Testis (tissue), 3 donors: Measurements from ENCODE around the gene CYP4V2. TPM values are rescaled to one million over a fixed set of nuclear protein-coding genes. Genes with fewer than 3 reads are reported as not detected.

Experiments used
- DNase-seq: peaks from one replicate; pipeline ENCODE4 v3.0.0-alpha.2; 2019
- H3K27ac ChIP-seq, 2 donors: fragments of 200-600 bp; sonication (generic); one replicate each; pipeline ENCODE4 v1.5.1; 2019
- H3K27me3 ChIP-seq: fragments of 200-600 bp; sonication (generic); one replicate; pipeline ENCODE4 v1.5.1; 2019
- H3K36me3 ChIP-seq: fragments of 200-600 bp; sonication (generic); one replicate; pipeline ENCODE4 v1.5.1; 2017; ENCODE audit warnings: low read depth; ENCODE audit errors: missing control alignments
- H3K4me1 ChIP-seq: fragments of 200-600 bp; sonication (generic); one replicate; pipeline ENCODE4 v1.5.1; 2019
- H3K4me3 ChIP-seq, 2 donors: fragments of 200-600 bp; sonication (generic); one replicate each; pipeline ENCODE4 v1.5.1; 2017 to 2019
- H3K9me3 ChIP-seq: fragments of 200-600 bp; sonication (generic); one replicate; pipeline ENCODE4 v1.5.1; 2017
- POLR2A ChIP-seq: fragments of 450-650 bp; IDR thresholded peaks from one replicate; pipeline ENCODE4 v1.6.1; 2017; ENCODE audit warnings: antibody characterized with exemption, mild to moderate bottlenecking, moderate library complexity
- WGBS, 2 donors: methylation state at CpG; one replicate each; pipeline ENCODE4 v1.1.5; 2018; 5-methylcytosine and 5-hydroxymethylcytosine counted together
- intact Hi-C: fragments of 100-400 bp; cut with DNase I; formaldehyde crosslinking; loops from one replicate; pipeline ENCODE4 v1.15.1; 2023; ENCODE audit warnings: low total_unique reads
- polyA plus RNA-seq: library from polyadenylated mRNA; stranded (reverse); fragments of 350-450 nt; fragmentation: Illumina TruSeq; extraction: RNeasy Lipid Tissue Mini Kit (QIAGEN cat#74804); gene quantifications from one replicate; pipeline ENCODE4 v1.2.3, GENCODE V29; 2014; ENCODE audit warnings: low read depth, low replicate concordance; ENCODE audit not compliant: insufficient read depth
- total RNA-seq, 2 donors: library from RNA; depleted of rRNA; stranded (reverse); fragments of >200 nt; gene quantifications; one replicate each; pipeline ENCODE4 v1.2.3, GENCODE V29; 2016
- TF ChIP-seq, protein P1 (sequence below), 3 experiments: fragments of 450-650 bp in 2 of 3; fragments of 200-600 bp in 1 of 3; sonication (generic) in 1 of 3; IDR thresholded peaks; one replicate each; pipeline ENCODE4 v1.5.1; 2016 to 2019; ENCODE audit warnings: antibody characterized with exemption in 3 of 3, mild to moderate bottlenecking in 2 of 3, moderate library complexity in 1 of 3

CYP4V2 gene
- total and polyA plus RNA-seq, 3 donors from 2014 or later = 11.4 to 50.5 (median 34.9) TPM

DNA sequence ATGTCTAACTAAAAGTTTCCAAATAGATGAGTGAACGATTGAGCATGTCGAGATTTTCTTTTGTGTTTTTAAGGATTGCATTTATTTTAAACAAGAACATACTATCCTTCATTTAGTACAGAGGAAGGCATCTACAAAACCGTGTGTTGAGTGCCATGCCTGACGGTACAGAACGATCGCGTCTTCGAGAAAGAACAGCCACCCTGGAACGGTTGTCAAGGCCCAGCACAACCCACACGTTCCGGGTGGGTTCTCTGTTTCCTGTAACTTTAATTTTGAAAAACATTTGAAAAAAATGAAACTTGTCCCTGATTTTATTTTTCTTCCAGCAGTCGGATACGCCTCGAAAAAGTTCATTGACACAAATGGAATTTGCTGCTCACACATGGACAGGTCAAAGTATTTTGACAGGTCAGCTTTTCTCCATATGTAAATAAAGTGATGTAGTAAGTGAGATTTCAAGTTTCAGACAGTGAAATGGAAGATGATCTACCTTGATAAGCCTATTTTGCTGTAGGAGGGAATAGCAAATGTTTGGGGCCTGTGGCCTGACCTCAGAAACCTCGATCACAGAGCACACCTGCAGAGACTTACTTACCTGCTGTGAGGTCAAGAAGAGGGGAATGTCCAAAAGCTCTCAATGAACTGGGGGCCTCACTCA lies 24.4 kb upstream of the CYP4V2 start:
- H3K36me3 ChIP-seq = no peaks in the 10 kb centered on the region
- no peaks in the 10 kb centered on the region for H3K4me1 ChIP-seq
- H3K27me3 ChIP-seq = no peaks in the 10 kb centered on the region
- no peaks in the 10 kb centered on the region for H3K9me3 ChIP-seq
- 90 to 92% methylated on average over 15 of the region's 15 CpGs for WGBS, 2 donors
- no peak for TF ChIP-seq POLR2A
- TF ChIP-seq, protein P1, sequence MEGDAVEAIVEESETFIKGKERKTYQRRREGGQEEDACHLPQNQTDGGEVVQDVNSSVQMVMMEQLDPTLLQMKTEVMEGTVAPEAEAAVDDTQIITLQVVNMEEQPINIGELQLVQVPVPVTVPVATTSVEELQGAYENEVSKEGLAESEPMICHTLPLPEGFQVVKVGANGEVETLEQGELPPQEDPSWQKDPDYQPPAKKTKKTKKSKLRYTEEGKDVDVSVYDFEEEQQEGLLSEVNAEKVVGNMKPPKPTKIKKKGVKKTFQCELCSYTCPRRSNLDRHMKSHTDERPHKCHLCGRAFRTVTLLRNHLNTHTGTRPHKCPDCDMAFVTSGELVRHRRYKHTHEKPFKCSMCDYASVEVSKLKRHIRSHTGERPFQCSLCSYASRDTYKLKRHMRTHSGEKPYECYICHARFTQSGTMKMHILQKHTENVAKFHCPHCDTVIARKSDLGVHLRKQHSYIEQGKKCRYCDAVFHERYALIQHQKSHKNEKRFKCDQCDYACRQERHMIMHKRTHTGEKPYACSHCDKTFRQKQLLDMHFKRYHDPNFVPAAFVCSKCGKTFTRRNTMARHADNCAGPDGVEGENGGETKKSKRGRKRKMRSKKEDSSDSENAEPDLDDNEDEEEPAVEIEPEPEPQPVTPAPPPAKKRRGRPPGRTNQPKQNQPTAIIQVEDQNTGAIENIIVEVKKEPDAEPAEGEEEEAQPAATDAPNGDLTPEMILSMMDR (IDR thresholded peaks at IDR 0.05) = no peak
- no peak overlapping the region for H3K27ac ChIP-seq
- no peak overlapping the region for H3K4me3 ChIP-seq
- DNase-seq = no peak
- intact Hi-C loops = no loop called here

GRCh38 chr4:186167605-186168004 lies 23.8 kb upstream of the CYP4V2 start:
- Histone ChIP-seq H3K4me3 (no peak overlapping the region), H3K36me3 (no peaks in the 10 kb centered on the region), H3K27ac (no peak overlapping the region), H3K9me3 (no peaks in the 10 kb centered on the region), H3K4me1 (no peaks in the 10 kb centered on the region), H3K27me3 (no peaks in the 10 kb centered on the region)
- 86 to 89% methylated on average over 5 of the region's 5 CpGs for WGBS, 2 donors
- TF ChIP-seq, protein P1 (IDR thresholded peaks at IDR 0.05) = no peak
- intact Hi-C loops = no loop called here
- no peak for DNase-seq

GRCh38 chr4:186168750-186169149 lies 22.6 kb upstream of the CYP4V2 start:
- H3K36me3 ChIP-seq = no peaks in the 10 kb centered on the region
- WGBS, 2 donors = 95% methylated on average over 9 of the region's 9 CpGs
- no peaks in the 10 kb centered on the region for H3K9me3 ChIP-seq
- H3K27ac ChIP-seq = no peak overlapping the region
- H3K4me1 ChIP-seq = no peaks in the 10 kb centered on the region
- TF ChIP-seq, protein P1 (IDR thresholded peaks at IDR 0.05) = no peak
- no peak for TF ChIP-seq POLR2A
- no peak overlapping the region for H3K4me3 ChIP-seq
- intact Hi-C loops = no loop called here
- H3K27me3 ChIP-seq = no peaks in the 10 kb centered on the region
- DNase-seq = no peak

DNA sequence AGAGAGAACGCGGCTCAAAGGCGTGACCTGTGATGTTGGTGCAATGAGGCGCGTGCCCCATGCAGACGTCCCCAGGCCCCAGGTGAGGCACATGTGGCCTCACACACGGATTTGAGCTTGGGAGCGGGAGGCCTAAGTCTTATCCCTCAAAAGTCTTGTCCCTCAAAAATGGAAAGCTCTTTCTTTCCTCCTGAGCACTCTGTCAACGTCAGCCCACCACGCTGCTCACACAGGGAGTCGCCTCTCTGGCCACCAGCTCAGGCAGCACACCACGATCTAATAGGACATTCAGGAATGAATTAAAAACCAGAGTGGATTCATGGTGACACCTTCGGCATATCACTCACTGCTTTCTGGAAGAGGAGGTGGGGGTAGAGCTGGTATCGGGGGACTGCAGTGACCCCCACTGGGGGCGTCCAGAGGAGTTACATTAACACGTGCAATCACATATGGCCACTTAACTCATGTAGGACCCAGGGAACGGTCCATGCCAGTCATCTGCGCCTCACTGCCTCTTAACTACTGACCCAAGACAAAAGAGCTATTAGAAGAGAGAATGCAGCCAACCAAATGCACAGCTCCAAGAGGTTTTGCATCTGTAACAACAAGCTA lies 21.9 kb upstream of the CYP4V2 start:
- no peak for DNase-seq
- Histone ChIP-seq H3K4me3 (no peak overlapping the region), H3K4me1 (no peaks in the 10 kb centered on the region), H3K27ac (no peak overlapping the region), H3K27me3 (no peaks in the 10 kb centered on the region), H3K9me3 (no peaks in the 10 kb centered on the region), H3K36me3 (no peaks in the 10 kb centered on the region)
- WGBS, 2 donors = 94 to 95% methylated on average over 18 of the region's 18 CpGs
- no peak for TF ChIP-seq POLR2A
- TF ChIP-seq, protein P1 (IDR thresholded peaks at IDR 0.05) = no peak
- intact Hi-C loops = no loop called here
